BJ (cell line): Measurements from ENCODE around the gene DLG5. TPM values are rescaled to one million over a fixed set of nuclear protein-coding genes. Genes with fewer than 3 reads are reported as not detected.
A peak's percentile ranks its signal among the peaks of the same experiment; 100 is the strongest.

Experiments used
- CTCF ChIA-PET: fragments of 350-600 bp; formaldehyde crosslinking; extraction: SDS; loops from one replicate; lab custom pipeline; 2021; ENCODE audit warnings: antibody characterized with exemption, inconsistent platforms; lab: Yijun Ruan, JAX
- POLR2A ChIA-PET: fragments of 300-600 bp; sonication (Branson Sonifier 250); formaldehyde crosslinking; extraction: SDS; loops from one replicate; lab custom pipeline; 2021; ENCODE audit warnings: antibody characterized with exemption; lab: Charles Lee
- DNase-seq: peaks from one replicate; pipeline ENCODE4 v3.0.0-alpha.2; 2011; ENCODE audit warnings: low read depth
- H3K27me3 ChIP-seq: 2 replicates; pipeline ENCODE4 v1.6.0; 2011; ENCODE audit warnings: low read length; ENCODE audit not compliant: control insufficient read depth, insufficient read depth
- H3K36me3 ChIP-seq: 2 replicates; pipeline ENCODE4 v1.5.1; 2011; ENCODE audit warnings: low read length; ENCODE audit not compliant: control insufficient read depth, insufficient read depth
- H3K4me3 ChIP-seq: 2 replicates; pipeline ENCODE4 v1.5.1; 2011; ENCODE audit warnings: low read depth, mild to moderate bottlenecking, control low read depth, low read length
- polyA plus RNA-seq: library from polyadenylated mRNA; depleted of rRNA; stranded (reverse); fragments of >200 nt; gene quantifications from 2 replicates; pipeline ENCODE4 v1.2.3, GENCODE V29; 2011
- TF ChIP-seq, protein P1 (sequence below): IDR thresholded peaks from 2 replicates; pipeline ENCODE4 v1.5.1; 2011; ENCODE audit warnings: low read depth, mild to moderate bottlenecking, control low read depth, inconsistent platforms, low read length, moderate library complexity; ENCODE audit not compliant: insufficient read depth

Gene DLG5
- polyA plus RNA-seq, 1 experiment: 21.9 TPM

DNA sequence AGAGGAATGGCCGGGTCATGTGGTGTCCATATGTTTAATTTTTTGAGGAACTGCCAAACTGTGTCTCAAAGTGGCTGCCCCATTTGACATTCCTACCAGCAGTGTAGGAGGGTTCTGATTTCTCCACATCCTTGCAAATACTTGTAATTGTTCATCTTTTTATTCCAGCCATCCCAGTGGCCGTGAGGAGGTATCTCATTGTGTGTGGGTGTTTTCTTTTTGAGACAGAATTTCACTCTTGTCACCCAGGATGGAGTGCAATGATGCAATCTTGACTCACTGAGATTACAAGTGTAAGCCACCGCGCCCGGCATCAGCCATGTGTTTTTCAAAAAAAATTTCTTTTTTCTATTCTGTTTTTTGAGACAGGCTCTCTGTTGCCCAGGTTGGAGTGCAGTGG lies 38.7 kb upstream of the DLG5 start:
- DNase-seq: peak; percentile 81
- TF ChIP-seq, protein P1, sequence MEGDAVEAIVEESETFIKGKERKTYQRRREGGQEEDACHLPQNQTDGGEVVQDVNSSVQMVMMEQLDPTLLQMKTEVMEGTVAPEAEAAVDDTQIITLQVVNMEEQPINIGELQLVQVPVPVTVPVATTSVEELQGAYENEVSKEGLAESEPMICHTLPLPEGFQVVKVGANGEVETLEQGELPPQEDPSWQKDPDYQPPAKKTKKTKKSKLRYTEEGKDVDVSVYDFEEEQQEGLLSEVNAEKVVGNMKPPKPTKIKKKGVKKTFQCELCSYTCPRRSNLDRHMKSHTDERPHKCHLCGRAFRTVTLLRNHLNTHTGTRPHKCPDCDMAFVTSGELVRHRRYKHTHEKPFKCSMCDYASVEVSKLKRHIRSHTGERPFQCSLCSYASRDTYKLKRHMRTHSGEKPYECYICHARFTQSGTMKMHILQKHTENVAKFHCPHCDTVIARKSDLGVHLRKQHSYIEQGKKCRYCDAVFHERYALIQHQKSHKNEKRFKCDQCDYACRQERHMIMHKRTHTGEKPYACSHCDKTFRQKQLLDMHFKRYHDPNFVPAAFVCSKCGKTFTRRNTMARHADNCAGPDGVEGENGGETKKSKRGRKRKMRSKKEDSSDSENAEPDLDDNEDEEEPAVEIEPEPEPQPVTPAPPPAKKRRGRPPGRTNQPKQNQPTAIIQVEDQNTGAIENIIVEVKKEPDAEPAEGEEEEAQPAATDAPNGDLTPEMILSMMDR: peak; percentile 27; the same call in 1 of the 2 replicates
- no peaks in the 10 kb centered on the region for H3K36me3 ChIP-seq
- POLR2A ChIA-PET: no interaction called here
- H3K27me3 ChIP-seq: no peaks in the 10 kb centered on the region
- CTCF ChIA-PET: interaction anchor here (1.0 kb wide), 1 partner anchor 126 kb away, joined by 3 read pairs; no protein-coding TSS in a partner anchor
- H3K4me3 ChIP-seq: no peak overlapping the region

DNA sequence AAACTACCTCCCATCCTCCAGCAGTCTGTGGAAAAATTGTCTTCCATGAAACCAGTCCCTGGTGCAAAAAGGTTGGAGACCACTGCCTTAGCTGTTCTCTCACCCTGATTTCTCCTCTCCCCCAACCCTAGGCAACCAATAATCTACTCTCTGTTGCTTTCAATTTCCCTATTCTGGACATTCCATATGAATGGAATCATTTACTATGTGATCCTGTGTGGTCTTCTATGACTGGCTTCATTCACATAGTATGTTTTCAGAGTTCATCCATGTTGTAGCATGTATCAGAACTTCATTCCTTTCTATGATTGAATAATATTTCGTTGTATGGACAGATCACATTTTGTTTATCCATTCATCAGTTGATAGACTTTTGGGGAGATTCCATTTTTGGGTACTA lies 38.3 kb upstream of the DLG5 start:
- no peaks in the 10 kb centered on the region for H3K27me3 ChIP-seq
- H3K36me3 ChIP-seq: no peaks in the 10 kb centered on the region
- TF ChIP-seq, protein P1: no peak
- no peak for DNase-seq
- H3K4me3 ChIP-seq: no peak overlapping the region
- CTCF ChIA-PET: interaction anchor here (0.9 to 1.8 kb wide), 2 partner anchors 9 kb away, joined by 3 to 4 read pairs; no protein-coding TSS in a partner anchor
- POLR2A ChIA-PET: no interaction called here

DNA sequence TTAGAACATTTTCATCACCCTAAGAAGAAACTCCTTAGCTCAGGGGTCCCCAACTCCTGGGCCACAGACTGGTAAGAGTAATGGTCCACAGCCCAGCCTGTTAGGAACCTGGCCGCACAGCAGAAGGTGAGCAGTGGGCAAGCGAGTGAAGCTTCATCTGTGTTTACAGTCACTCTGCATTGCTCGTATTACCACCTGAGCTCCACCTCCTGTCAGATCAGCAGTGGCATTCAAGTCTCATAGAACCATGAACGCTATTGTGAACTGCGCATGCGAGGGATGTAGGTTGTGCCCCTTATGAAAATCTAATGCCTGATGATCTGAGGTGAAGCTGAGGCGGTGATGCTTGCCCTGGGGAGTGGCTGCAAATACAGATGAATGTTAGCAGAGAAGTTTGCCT lies 37.3 kb upstream of the DLG5 start:
- no peaks in the 10 kb centered on the region for H3K27me3 ChIP-seq
- DNase-seq: no peak
- no peaks in the 10 kb centered on the region for H3K36me3 ChIP-seq
- TF ChIP-seq, protein P1: no peak
- ChIA-PET POLR2A (no interaction called here), CTCF (interaction anchor here (0.9 to 1.8 kb wide), 2 partner anchors 8 to 10 kb away, joined by 3 to 4 read pairs; no protein-coding TSS in a partner anchor)
- H3K4me3 ChIP-seq: no peak overlapping the region

DNA sequence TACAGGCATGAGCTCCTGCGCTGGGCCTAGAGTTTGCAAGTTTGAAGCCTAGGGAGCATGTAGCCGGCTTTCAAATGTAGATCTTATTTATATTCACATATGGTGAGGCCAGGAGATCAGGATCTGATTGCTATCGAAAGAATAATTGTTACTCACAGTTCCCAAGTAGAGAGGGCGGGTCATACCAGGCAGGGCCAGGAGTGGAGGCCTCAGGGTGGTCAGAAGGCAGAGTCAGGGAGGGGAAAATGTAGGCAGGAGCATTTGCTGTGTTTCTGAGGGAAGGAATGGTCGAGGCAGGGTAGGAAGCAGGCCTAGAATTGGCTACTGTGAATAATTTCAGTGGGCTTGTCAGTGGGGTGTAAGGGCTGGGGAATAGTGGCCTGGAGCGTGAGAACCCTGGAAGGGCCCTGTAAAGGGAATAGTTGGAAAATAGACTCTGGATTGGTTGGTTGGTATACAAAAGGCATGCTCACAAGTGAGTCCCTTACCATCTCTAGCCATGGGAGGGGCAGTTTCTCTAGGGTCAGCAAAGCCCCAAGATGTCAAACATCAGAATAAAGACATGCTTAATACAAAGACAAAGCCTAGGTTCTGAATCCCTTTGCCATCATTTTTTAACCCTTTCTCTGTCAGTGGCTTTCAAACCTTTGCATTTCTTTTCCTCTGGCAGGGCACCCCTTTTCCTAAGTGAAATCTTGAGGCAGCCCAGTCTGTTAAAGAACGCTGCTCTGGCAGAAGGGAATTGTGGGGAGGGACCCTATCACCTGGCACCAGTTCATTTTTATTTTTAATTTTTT lies 36.0 kb upstream of the DLG5 start:
- no peaks in the 10 kb centered on the region for H3K36me3 ChIP-seq
- DNase-seq: no peak
- ChIA-PET POLR2A (no interaction called here), CTCF (interaction anchor here (0.6 to 1.3 kb wide), 3 partner anchors 9 to 116 kb away, joined by 3 to 4 read pairs (median 3); no protein-coding TSS in a partner anchor)
- H3K27me3 ChIP-seq: no peaks in the 10 kb centered on the region
- no peak overlapping the region for H3K4me3 ChIP-seq
- TF ChIP-seq, protein P1: no peak

DNA sequence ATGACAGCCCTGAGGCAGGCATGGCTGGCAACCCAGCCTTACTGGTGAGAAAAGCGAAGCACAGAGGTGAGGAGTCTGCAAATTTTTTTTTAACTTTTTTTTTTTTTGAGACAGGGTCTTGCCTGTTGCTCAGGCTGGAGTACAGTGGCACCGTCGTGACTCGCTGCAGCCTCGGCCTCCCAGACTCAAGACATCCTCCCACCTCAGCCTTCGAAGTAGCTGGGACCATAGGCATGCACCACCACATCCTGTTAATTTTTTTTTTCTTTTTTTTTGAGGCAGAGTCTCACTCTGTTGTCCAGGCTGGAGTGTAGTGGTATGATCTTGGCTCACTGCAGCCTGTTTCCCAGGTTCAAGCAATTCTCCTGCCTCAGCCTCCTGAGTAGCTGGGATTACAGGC lies 35.1 kb upstream of the DLG5 start:
- ChIA-PET POLR2A (no interaction called here), CTCF (interaction anchor here (1.0 to 1.3 kb wide), 2 partner anchors 12 to 115 kb away, joined by 3 to 4 read pairs; no protein-coding TSS in a partner anchor)
- H3K4me3 ChIP-seq: no peak overlapping the region
- DNase-seq: no peak
- no peaks in the 10 kb centered on the region for H3K36me3 ChIP-seq
- TF ChIP-seq, protein P1: no peak
- H3K27me3 ChIP-seq: no peaks in the 10 kb centered on the region
